Activated CD8-positive, alpha-beta memory T cell treated with anti-CD3 and anti-CD28 coated beads, Interleukin-2, amount 50 U/mL, for 4 hours (primary cell): ENCODE data around the gene SFI1.

Experiments
- DNase-seq: peaks from one replicate; pipeline ENCODE4 v3.0.0-alpha.2; 2020

The SFI1 gene

DNA sequence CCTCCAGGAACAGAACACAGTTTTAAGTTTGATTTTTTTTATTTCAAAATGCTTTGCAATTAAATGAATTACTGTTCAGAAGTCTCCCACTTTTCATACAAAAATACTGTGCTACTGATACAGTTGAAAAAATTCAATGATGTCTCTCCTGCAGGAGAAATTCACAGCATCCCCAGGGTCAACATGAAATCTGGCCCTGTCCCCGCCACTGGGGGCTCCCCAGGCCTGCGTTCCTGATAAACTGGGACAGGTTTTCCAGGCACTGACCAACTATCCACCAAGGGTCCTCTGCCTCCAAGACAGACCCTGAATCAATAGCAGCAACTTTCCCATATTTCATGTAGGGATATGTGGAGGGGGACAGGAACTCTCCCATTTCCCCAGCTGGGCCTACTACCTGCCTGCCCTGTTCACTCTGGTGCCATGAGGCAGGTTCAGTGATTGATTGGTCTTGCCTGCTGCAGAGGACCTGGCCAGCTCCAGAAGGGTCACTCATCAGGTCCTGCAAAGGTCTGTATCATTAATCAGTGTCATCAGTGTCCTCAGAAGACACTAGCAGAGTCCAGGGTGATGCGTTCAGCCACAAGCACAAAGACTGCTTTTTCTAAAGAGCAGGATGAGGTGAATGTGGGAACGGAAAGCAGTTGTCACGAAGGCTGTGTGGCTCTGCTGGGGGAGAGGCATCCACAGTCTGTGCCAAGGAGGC, 122.3 kb downstream of the SFI1 start:
- DNase-seq = no peak

DNA sequence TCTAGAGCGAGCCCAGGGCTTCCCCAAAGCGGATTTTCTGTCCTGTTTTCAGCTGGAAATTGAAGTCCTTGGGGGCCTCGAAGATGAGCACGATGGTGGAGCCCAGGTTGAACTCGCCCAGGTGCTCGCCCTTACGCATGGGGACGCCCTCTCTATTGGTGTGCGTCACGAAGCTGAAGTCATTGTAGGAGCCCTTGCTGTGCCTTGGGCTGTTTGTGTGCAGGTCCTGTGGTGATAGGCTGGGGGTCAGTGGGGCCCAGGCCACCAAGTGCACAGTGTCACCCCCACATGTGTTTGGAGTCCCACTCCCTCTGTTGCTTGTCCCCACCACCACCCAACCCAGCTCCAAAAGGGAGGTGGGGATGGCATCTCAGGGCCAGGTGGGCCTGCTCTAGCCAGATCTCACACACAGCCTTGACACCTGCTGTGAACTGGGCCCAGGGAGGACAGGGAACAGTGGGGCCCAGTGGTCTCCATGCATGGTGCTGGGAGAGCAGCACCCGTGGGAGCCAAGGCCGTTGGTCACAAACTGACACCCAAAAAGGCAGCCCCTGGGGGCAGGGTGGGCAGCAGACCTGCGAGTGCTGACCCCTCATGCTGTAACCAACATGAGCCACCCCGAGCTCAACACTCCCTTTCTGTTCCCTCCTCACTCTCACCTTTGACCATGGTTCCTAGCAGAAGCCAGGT, 123.4 kb downstream of the SFI1 start:
- DNase-seq = no peak

DNA sequence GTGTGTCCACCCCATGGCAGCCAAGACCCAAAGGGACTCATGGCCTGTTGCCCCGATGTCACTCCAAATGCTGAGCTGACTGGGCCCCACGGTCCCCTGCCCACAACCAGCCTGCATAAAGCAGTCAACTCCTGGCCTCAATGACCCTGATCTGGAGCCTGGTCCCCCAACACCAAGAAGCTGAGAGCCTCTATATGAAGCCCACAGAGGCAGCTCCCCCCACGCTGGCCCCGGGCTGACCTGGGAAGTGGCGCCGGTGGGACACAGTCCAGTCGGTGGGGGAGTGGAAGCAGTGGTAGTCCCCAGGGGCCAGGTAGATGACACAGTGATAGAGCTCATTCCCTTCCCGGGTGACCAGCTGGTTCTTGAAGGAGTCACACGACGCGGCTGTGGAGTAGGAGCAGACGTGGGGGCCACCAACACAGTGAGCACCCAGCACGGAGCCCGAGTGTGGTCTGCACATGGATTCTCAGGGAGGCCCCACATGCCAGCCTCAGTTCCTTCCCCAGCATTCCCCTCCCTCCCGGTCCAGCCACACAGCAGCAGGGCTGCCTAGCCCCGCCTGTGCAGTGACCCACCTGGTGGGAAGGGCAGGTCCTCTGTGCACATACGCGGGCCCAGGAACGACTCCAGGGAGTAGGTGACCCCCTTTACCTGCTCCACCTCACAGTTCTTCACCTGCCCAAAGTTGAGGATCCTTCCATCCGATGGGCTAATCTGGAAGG, 124.6 kb downstream of the SFI1 start:
- DNase-seq = no peak

DNA sequence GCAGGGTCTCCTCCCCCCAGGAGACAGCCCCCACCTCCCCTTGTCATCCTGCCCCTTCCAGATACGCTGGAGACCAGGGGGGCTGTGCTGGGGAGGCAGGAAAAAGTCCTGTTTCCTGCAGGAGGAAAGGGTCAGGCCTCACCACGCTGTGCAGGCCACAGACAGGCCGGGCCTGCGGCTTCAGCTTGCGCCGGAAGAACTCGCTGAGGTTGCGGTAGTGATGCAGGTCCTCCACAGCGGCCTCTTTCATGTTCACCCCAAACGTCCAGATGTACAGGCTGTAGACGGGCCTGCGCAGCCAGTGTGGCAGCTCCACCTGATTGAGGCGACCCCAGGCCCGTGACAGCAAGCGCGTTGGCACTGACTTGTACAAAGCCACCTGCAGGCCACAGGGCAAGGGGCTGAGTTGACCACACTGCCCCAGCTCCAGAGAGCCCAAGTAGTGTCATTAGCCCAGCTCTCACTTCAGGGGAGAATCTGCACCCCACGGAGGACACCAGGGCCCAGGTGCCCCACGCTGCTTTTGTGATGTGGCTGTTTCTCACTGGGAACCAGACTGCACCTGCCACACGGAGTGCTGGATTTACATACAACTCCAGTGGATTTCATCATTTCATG, 125.3 kb downstream of the SFI1 start:
- DNase-seq = no peak

DNA sequence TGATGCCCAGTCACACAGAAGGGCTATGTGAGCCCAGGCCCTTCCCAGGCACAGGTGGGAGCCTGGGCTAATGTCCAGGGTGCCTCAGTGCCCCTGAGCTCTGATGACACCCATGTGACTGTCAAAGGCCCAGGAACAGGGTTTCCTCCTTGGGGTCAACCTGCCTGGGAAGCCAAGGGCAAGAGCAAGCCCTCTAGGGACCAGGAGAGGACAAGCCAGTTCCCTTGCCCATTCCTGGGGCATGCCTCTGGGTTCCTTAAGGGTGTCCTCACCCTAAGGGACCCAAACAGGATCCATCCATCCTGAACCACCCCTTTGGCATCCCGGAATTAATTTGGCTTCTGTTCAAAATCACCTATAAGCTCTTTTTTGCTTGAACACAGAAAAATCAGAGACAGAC, 126.6 kb downstream of the SFI1 start:
- no peak for DNase-seq

DNA sequence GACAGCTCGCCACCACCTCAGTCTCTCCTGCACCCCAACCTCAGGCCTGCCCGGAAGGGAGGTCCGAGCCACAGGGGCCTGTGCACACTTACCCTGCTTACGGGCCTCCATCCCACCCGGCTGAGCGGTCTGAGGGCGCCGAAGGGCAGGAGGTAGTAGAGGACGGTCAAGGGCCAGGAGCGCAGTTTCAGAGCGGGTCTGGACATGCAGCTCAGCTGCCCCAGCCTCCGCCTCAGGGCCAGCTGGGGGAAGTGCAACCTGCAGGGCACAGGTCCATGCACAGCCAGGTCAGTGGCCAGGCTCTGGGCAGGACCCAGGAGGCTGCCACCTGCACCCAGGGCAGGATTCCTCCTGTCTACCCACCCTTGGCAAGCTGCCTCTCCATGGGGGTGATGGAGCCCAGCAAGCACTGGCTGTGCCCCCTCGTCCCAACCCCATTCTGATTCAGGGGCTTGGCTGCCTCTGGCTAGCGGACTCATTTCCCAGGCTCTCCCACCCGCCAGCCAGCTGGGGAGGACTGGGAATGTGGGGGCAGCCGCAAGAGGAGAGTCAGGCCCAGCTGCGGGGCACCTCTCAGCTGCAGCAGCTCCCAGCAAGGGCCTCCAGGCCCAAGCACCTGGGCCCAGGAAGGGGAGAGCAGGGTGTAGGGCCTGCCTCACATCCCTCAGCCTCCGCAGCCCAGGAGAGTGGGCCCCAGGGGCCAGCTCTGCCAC, 127.4 kb downstream of the SFI1 start:
- DNase-seq = no peak

DNA sequence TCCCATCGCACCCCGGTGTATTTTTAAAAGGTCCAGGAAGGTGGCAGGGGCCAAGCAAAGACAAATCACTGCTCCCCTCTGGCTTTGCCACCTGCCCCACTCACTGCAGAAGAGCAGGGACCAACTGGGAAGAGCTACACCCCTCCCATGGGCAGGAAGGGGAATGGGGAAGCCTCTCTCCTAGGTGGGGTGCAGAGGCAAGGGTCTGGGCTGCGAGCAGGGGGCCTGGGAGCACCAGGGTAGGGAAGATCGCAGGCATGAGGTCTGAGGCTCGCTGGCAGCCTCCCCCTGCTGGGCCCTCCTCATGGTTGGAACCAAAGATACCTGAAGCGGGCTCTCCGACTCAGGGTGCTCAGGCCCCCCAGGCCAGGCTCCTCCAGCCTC, 128.9 kb downstream of the SFI1 start:
- no peak for DNase-seq

DNA sequence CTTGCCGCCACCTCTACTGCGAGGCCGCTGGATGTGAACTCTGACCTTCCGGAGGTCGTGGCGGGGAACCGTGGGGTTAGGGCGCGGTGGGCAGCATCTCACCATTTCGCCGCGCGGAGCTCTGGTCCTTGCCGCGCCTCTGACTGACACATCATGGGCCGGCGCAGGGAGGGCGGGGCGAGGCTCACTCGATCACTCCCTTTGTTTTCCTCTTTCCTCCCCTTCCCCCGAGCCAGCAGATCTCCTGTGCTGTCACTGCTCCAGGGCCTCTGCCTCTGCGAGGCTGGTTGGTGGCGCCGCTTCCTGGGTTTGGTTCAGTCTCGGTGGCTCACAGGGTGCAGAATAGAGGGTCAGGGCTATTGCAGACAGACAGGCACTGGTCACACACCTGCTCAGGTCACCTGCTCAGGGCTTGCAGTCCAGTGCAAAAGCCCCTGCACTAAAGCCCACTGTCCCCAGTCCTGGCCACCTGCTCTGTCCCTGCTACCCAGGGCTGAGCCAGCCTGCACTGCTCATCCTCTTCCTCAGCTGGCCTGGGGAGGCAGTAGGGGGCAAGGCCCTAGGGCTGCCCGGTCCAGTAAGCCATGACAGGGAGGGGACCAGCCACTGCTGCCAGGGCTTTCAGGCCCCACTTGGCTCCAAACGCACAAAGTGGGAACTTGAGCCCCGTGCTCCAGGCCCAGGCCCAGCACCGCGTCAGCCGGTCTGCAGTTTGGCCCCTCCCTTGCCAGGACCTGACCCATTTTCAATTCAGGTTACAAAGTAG, 129.5 kb downstream of the SFI1 start:
- no peak for DNase-seq

DNA sequence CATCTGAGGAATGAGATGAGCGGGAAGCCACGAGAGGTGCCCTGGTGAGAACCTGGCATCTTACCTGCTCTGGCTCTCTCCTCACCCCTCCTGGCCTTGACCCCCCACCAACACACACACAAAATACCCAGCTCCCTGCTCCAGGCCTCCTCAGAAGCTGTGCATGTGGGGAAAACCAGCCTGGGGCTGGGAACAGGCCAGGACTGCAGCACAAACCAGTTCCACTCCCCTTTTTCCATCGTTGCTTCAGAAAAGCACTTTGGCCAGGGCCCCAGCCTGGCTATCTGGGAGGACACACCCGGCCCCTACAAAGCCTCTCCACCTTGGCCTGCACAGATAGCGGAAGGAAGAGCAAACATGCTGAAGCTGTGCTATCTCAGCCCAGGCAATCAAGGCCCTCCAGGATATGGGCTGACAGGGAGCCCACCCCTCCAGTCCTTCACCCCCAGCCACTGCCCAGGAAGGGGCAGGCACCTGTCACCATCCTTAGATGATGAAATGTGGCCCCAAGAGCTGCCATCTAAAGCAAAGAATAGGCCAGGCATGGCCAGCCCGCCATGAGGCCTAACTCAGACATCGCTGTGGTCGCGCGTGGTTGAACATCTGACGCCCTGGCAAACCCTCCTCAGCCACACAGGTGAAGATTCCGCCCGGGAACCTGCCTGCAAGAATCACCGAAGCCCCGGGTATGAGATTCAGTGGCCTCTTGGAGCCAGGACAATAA, 130.3 kb downstream of the SFI1 start:
- no peak for DNase-seq

DNA sequence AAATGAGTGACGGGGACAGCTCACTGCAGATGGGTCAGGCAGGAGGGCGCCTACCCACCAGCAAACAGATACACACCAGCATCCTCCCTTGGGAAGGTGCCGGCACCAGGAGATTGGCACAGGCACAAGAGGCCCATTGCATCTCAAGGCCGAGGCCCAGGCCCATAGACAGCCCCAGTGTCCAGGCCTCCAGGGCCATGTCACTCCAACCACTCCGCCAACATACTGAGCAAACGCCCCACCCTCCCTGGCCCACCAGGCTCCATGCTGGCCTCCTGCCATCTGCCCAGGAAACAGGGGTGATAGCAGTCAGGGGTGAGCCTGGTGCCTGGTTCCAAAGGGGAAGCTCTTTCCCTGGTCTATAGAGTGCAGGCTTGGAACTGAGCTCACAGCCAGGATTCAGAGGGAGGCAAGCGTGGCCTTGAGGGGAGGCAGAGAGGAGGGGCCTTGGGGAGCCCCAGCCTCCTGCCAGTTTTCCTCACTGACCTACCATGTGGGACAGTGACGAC, 130.9 kb downstream of the SFI1 start:
- no peak for DNase-seq

DNA sequence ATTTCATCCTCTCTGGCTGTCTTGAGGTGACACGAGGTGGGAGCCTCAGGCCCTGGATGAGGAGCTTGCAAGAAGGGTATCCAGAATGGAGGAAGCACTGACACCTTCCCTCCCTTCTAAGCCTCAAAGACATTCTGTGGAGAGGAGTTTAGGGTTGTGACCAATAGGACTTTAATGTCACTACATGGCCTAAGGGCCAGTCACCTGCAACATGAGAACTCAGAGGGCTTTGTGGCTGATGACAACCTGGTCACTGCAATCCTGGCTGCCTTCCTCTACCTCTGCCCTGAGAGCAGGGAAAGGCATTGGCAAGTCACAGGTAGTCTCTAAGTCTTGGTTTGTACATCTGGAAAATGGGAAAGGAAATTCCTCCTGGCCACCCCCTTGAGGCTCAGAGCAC, 132.0 kb downstream of the SFI1 start:
- DNase-seq = no peak

DNA sequence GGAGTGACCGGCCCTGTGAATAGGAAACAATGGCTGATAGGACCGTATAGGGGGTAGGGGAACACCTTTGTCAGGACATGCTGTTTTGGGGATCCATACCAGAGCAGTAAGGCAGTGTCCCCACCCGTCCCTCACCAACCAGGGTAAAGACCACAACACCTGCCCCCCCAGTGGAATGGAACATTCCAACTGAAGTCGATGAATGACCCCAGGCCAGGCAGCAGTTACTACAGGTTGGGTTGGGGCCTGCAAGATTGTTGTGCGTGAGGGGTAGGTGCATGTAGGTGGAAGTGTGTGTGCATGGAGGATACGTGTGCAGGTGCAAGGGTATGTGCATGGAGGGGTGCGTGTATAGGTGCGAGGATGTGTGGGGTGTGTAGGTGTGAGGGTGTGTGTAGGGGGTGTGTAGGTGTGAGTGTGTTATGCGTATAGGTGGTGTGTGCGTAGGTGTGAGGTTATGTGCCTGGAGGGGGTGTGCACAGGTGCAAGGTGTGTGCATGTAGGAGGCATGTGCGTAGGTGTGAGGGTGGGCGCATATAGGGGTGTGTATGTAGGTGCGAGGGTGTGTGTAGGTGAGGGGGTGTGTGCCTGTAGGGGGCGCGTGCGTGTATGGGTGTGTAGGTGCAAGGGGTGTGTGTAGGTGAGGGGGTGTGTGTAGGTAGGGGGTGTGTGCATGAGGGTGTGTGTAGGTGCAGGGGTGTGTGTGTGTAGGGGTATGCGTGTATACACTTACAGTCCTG, 132.8 kb downstream of the SFI1 start:
- no peak for DNase-seq

DNA sequence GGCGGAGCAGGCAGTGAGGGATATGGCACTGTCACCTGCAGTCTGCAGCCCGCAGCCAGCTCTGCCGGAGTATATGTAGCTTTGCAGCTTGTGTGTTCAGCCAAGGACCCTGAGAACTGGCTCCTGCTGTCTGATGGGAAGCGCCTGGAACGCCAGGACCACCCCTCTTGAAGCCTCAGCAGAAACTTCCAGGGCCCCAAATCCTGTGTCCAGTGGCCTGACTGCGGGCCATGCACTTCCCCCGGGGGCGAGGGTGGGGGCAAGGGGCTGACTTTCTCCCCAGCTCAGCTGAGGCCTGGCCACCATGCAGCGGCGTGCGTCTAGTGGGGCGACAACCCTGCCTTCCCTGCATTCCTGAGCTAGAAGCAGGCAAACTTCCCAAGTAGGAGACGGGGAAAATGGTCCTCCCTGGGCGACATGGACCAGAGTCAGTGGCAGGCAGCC, 133.4 kb downstream of the SFI1 start:
- DNase-seq = no peak

DNA sequence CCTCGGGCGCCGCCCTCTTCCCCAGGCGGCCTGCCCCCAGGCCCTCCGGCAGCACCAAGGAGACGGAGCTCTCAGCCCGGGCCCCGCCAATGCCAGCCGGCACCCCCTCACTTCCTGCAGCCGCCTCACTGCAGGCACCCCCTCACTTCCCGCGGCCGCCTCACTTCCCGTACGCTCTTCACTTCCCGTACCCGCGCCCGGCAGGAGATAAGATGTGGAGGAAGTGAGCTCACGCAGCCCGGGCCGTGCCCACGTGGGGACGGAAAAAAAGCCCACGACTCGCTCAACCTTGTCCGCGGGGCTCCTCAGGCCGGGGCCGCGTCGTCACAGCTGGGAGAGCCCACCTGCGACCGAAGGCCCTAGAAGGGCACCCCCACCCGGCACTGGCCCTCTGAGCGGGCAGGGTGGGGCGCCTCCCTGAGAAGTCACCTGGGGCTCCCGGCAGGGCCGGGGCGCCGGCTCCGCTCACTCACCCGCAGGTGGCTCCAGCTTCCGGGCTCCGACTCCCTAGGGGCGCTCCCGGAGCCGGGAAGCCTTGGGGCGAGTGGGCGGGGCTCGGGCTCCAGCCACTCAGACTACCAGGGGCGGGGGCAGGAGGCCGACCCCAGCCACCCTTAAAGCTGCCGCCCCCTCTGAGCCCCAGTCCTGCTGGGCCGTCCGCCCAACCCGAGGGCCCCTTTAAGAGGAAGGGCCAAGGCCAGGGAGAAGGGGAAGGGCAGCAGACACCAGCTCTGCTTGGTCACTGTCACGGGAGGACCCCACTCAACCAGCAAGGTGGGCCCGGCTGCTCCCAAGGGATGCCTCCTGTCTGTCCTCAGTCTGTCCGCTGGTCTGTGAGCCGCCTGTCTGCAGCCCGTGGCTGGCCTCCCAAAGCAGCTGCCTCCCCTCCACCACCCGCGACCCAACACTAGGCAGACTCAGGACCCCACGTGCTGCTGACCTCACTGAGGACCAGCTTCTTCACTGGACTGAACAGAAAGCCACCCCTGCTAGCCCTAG, 134.3 kb downstream of the SFI1 start:
- DNase-seq = peak; percentile 87

DNA sequence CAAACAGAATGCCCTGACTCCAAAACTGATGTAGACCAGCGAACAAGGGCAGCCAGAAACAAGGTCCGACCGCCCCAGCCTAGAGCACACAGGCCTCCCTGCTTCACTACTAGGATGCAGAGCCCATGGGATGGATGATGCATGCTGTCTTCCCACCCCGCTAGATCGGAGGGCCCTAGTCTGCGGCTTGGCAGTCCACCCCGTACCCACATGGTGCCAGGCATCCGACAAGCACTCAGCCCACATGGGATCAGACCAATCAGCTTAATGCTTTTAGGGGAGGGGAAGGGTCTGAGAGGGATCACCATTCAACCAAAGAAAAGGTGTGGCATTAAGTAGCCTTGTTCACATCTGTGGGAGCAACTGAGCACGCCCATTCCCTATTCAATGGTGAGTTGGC, 135.1 kb downstream of the SFI1 start:
- DNase-seq = no peak

DNA sequence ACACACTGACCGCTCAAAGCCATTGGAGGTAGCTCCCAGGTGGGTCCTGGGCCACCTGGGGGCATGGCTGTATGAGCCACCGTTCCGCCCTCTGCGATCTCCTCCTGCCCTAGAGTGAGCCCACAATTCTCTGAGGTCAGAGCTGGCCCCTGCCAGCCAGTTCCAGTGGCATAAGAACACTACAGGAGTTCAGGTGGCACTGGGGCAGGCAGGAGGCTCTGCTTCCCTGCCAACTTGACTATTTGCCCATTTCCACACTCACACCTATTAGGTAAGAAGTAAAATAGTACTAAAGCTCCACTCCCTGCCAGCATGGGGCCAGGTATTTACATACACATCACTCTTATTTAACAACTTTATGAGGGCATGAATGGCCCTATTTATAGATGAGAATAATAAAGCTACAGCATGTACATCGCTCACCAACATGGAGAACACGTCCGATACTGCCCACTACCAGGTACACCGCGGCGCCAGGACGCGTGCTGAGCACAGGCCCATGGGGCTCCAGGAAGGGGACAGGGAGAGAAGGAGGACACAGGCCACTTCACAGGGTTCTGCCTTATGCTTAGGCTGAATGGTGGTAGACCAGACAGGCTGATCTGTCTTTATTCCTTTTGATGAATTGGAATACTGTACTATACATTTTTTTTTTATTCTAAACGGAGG, 139.4 kb downstream of the SFI1 start:
- no peak for DNase-seq

DNA sequence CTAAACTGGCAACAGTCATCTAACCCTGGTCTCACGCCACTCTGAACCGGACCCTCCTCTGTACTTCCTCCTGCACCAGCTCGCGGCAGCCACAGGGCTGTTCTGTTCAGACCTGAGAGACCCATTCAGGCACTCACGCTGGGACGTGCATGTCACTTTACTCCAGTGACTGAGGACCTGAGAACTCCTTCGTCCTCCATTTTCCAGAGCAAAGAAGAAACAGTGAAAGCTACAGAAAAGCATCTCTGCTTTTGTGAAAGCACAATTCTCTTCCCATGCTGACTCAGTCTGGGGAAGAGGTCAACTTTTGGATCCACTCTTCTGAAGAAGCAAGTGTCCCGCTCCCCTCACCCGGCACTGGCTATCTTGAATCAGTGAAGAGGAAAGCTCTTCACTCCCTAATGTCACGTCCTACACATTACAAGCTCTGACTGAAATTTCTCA, 141.1 kb downstream of the SFI1 start:
- DNase-seq = no peak

DNA sequence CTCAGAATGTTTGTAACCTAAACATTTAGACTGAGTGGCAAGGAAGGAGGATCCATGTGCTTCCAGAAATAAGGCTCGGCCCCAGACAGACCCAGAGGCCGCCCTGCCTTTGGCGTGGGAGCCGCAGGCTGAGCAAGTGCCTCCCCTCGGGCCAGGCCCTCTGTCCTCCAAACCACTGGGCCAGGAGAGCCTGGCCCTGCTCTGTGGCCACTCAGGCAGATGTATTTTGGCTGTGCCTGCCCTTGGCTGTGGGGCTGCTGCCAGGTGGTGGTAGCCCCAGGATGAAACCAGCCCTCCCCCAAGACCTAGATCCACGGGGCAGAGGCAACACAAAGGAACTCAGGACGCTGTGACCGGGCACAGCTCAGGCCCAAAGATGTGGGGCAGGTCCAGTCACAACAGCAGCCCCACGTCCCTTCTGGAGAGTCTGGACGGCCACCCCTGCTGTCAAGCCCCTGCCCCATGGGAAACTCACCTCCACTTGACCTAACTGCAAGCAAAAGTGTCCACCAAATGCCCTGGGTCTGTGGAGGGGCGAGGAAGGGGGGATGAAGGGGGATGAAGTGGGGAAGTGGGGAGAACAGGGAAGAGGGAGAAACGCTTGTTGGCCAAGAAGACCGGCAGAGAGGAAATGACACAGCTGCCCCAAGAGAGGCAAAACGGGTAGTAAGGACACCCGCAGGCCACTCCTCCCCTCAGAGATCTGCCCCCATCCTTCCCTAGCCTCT, 141.7 kb downstream of the SFI1 start:
- DNase-seq = no peak
